ENCODE results near the gene FAM219A.
"Not testable (repeated sequence)": the region's sequence is repeated elsewhere in the genome, so short reads cannot be mapped to it uniquely, and the experiment has no call there.

The FAM219A gene

DNA sequence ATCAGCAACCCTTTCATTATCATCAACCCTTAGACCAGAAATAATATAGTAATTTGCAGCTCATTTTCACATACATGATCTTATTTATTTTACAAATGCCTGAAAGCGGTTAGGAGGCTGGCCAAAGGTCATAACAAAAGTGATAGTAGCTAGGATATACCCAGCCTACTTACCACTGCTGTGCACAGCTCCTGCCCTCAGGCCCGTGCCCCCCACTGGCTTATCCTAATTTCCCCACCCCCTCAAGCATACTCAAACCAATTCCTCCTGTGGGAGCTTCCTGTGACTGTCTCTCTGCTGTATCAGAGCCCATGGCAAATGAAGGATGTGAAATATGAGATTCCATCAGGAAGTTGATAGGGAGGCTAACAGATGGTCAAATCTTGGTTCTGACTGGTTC, 14.8 kb downstream of the FAM219A start:
- DNase-seq (ENCODE audit: low spot score) = no peak

DNA sequence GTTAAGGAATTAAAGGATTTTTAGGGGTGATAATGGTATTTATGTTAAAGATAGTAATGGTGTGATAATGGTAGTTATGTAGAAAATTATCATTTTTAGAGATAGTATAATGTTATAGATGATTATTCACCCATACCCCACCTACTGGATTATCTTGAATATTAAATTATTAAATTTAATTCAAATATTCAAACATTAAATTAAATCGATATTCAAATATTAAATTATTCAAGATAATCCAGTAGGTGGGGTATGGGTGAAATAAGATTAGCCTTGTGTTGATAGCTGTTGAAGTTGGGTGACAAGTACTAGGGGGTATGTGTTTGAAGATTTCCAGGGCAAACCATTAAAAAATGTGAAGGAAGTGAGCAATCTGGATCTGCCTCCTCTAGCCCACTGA, 15.6 kb downstream of the FAM219A start:
- no peak for DNase-seq (ENCODE audit: low spot score)

DNA sequence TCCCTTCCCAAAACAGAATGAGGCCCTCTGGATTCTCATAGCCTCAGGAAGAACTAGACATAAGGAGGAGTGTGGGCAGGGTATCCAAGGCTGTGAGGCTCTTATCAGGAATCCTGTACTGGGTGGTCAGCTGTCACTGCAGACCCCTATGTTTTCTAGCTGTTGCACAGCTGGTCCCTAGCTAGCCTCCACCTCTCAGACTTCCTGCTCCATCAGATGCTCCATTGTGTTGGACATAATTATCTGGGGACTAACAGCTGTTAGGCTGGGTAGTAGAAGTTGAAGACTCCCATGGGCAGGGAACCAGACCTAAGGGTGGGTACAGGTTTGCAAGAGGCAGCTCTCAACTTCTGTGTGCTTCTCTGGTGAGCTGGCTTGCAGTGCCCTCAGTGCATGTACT, 18.4 kb downstream of the FAM219A start:
- no peak for DNase-seq (ENCODE audit: low spot score)

DNA sequence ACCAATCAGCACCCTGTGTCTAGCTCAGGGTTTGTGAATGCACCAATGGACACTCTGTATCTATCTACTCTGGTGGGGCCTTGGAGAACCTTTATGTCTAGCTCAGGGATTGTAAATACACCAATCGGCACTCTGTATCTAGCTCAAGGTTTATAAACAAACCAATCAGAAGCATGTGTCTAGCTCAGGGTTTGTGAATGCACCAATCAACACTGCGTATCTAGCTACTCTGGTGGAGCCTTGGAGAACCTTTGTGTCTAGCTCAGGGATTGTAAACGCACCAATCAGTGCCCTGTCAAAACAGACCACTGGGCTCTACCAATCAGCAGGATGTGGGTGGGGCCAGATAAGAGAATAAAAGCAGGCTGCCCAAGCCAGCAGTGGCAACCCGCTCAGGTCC, 19.9 kb downstream of the FAM219A start:
- DNase-seq (ENCODE audit: low spot score) = not testable (repeated sequence)

DNA sequence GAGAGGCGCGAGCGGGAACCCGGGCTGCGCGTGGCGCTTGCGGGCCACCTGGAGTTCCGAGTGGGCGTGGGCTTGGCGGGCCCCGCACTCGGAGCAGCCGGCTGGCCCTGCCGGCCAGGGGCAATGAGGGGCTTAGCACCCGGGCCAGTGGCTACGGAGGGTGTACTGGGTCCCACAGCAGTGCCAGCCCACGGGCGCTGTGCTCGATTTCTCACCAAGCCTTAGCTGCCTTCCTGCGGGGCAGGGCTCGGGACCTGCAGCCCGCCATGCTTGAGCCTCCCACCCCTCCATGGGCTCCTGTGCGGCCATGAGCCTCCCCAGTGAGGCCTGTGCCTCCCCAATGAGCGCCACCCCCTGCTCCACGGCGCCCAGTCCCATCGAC, 20.5 kb downstream of the FAM219A start:
- not testable (repeated sequence) for DNase-seq (ENCODE audit: low spot score)

DNA sequence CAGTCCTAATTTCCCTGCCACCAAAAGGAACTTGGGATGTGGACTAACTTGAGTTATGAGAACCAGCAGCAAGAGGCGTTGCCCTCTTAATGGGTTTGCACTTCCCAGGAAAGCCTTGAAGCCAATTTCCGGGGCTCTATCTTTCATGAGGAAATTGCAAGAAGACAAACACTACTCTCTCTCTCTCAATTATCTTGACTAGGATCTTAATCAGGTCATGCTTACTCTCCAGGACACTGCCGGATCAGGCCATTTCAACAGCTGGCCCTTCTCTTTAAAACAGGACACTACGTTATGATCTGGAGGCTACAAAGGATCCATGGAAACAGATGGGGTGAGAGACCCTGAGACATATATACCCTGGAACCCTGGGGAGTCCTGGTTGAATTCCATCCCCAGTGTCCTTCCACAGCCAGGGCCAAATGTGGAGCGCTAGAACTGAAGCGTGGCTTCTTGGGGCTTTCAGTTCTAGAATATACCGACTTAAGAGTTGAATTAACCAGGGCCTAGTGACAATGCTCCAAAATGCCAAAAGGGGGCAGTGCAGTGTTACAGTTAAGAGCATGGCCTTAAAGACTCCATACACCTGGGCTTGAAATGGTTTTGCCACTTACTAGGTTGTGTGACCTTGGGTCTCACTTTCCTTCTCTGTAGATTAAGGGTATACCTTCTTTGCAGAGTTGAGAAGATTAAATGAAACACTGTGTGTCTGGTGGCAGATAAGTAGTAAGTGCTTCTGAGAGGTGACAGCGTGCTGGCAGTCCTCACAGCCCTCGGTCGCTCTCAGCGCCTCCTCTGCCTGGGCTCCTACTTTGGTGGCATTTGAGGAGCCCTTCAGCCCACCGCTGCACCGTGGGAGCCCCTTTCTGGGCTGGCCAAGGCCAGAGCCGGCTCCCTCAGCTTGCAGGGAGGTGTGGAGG, 21.1 kb downstream of the FAM219A start:
- peak; percentile 43 for DNase-seq (ENCODE audit: low spot score)

DNA sequence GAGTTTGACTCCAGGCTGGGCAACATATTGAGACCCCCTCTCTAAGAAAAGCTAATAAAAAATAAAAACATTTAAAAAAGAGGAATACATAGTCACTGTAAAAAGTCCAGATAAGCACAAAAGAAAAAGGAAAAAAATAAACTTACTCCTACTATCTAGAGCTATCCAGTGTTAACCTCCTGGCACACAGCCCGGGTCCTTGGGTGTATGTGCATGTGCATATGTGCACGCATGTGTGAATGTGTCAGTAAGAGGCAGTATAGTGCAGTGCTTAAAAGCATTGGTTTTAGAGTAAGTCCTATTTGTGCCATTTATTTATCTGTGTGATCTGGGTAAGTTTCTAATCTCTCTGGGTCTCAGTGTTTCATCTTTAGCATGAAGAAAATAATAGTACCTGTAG, 26.7 kb downstream of the FAM219A start:
- DNase-seq (ENCODE audit: low spot score) = no peak

DNA sequence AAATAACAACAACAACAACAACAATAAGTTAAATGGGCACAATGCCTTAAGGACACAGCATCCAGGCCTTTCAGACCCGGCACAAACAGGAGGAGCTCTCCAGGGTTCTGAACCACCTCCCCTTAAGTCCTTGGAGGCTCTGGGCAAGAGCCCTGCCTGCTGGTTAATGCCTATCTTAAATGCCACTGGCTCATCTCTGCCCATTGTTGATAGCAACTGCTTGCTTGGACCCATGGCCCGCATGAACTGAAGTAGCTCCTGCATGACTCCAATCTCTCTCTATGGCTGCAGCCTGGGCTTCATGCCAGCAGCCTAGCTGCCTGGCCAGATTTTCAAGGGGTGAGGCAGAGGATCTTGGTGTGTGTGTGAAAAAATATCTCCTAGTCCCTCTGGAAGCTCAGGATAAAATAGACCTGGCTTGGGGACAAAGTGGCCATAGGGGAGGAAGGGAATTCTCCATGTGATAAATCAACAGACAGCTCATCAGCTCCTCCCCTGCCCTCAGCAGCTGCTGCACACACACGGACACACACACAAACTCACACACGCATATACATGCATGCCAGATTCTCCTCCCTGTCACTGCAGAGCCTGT, 27.4 kb downstream of the FAM219A start:
- peak; percentile 19 for DNase-seq (ENCODE audit: low spot score)

DNA sequence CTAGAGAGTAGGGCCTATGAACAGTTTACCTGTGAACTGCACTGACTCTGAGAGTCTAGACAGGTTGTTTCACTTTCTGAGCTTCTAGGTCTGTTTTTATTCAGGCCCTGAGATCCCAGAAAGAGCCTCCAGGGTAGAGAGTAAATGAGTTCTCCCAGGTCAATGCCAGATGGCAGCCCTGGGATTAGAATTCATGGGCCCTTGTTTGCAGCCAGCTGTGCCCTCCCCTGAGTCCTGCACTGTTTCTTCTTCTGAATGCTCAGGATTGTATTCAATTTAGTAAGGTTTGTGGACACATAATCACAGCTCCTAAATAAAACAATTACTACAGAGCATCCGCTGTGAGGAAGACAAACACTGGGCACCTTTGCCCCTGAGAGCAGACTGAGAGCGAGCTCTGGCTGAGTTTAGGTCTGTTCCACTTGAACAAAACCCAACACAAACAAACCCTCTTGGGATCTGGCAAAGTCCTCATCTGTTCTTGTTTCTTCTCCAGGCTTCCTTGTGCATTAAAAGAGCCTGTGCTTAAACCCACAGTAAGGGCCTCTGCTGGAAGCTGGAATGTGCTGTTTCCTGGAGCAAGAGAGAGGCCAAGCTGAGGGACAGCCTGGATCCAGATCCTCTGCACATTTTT, 29.9 kb downstream of the FAM219A start:
- no peak for DNase-seq (ENCODE audit: low spot score)

DNA sequence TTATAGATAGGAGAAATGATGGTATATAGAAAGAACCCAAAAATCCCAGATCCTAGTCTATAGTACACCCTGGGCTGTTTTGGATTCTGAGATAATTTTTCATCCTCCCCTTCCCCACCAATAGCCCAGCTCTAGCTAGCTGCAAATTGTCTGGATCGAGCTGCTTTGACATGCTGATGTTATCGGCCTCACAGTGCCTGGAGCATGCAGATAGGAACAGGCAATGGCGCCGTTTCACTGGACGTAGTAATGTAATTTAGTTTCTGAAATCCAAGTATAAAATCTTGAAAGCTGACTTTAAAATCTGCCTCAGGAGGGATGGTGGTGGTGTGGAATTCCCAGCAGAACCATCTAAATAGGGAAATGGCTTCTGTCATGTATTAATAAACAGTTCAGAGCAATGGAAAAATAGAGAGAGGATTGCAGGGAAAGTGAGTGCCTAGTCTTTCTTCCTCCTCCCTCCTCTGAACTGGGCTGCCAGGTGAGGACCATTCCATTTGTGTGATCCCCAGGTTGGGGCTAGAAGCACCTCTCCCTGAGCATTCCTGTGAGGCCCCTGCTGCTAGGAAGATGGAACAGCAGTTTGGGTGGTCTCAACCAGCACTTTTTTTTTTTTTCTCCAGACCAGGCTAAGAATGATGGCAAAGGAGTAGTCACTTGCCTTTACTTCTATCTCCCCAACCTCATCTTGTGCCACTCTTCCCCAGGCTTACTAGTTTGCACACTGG, 31.9 kb downstream of the FAM219A start:
- no peak for DNase-seq (ENCODE audit: low spot score)

DNA sequence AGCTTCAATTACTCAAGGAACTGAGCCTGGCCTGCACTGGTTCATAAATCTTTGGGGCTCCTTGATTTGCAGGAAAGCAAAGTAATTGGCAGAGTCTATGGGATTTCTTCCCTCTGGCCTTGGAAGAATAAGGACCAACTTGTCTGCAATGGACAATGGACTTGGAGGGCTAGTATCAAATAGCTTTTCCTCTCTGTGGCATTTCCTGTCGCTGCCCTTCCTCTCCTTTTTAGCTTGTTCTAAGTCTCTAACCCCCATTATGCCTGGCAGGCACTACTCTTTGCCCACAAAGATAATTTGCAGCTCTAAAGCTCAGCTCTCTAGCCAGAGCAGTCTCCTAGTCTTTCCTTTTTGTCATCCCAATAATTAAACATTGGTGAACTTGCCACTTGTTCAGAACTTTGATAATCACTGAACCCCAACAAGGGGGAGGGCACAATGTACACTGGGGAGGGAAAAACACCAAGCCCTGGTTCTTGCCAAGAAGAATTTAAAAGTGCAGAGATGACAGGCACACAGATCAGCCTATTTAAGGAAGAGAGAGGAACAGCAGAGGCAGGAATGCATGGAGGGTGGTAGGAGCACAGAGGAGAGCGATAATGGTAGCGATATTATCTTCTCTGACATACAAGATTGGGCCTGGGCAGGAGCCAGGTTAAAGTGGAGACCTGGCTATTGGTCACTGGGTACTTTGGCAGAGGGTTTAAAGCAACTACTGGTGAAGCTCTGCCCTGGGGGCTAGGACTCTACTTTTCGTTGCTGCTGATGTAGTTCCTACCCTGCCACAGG, 38.5 kb downstream of the FAM219A start:
- no peak for DNase-seq (ENCODE audit: low spot score)

DNA sequence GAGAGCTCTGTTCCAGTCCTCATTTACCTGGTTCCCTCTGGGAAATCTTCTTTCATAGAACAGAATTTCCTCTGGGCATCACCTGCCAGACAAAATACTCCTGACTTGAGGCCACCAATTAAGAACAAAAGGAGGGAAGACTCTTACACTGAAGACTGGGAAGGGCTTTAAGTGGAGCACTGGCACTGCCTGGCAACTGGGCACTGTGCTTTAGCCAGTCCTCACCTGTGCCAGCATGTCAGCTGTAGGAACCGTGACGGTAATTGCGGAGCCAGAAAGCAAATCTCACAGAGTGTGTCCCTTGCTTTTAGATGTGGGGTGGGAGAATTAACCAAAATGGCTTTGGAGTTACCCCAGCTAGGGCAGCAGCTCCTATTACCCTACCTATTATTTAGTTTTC, 40.6 kb downstream of the FAM219A start:
- no peak for DNase-seq (ENCODE audit: low spot score)

DNA sequence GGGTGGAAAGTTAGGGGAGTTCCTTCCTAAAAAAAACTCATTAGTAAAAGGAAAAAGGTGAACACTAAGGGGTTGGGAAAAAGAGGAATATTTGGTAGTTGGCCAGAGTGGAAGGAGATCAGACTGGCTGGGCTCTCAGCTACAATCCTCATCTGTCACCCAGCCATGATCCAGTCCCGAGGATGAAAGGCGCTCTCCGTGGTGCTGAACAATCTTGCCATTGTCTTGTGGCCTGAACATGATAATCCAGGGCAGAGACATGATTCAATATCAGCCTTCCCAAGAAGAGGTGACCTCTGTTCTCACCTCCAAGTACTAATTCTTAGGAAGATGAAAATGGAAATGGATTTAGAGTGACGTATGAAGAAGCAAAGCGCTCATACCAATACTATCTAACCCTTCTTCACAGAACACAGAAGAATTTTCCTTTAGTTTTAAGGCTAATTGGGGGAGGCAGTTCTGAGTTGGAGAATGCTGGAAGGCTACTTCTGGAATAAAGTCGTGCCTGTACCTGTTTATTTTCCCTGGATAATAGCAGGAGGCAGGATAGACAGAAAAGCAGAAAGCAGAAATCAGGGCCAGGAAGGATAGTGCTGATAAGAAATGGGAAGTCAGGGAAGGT, 45.0 kb downstream of the FAM219A start:
- DNase-seq (ENCODE audit: low spot score) = peak; percentile 7

DNA sequence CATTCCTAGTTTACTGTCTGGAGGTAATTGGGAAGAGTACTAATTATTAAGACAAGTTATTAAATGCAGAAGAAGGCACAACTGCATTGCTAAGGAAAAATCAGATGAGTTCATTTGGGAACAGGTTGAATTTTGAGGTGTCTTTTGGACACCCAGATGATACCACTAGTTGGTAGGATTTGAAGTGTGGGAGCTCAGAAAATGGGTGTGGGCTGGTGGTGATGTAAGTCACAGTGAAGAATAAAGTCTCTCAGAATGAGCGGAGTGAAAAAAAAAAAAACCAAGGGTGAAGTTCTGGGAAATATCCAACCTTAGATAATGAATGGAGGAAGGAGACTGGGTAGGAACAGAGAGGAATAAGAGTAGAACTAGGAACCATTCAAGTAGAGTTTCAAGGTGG, 46.0 kb downstream of the FAM219A start:
- DNase-seq (ENCODE audit: low spot score) = no peak

DNA sequence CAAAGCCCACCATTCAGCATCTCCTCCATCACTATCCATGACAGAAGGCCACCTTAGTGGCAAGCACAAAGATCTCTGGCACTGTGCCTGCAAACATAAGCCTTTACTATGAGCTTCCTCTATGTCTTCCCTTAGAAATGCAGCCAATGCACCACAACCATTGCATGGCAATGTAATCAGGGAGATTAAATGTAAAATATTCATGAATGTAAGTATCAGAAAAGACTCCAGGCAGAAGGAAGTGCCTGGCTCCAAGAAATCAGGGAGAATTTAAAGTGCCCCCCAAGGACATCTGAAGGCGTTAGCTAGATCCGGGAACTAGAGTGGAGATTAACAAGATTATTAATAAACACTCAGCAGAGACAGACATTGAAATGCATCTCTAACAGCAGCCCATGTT, 49.2 kb downstream of the FAM219A start:
- DNase-seq (ENCODE audit: low spot score) = no peak

DNA sequence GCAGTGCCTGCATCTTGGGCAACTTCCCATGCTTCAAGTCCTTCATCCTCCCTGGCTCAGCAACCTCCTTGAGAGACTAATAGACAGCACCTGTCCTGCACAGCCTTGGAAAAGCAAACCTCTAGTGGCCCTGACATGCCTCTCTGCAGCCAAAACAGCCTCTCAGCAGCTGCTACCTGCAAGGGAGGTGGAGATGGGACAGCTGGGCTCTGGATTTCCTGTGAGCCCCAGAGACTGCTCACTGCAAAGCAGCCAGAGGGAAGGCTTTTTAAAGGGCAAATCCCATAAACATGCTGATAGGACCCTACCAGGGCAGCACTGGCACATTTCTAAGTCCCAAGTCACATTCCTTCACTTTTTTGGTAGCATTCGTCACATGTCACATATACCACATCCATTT, 50.2 kb downstream of the FAM219A start:
- no peak for DNase-seq (ENCODE audit: low spot score)

DNA sequence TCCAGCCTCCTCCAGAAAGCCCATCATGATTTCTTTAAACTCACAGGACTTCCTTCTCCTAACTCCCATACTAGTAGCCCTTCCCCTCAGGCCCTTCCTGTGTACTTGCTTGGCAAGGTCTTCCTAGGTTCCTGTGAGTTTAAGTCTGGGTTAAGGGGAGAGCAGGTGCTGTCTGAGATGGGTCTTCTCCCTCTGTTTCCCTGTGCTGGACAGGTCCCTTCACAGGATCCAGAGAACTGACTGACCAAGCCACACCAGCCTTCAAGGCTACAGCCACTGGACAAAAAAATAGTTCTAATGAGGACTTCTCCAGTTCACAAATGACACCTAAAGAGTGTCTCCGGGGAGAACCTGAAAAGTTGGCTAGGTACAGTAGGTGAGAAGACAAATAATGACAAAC, 52.2 kb downstream of the FAM219A start:
- DNase-seq (ENCODE audit: low spot score) = no peak

DNA sequence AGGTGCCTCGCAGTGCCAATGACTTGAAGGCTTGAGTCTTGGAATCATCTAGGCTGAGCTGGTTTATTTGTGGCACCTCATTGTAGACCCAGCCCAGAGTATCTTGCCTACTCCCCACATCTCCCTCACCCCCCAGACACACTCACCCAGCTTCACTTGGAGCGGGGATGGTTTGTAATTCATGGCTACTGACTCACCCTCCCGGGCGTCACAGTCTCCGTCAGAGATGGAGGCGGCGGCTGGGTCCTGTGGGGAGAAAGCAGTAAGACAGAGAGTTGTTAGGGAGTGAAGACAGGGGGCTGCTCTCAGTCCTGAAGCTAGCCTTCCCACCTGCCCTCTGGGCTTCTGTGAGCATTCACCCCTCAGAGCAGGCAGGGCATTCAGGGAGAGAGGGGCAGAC, 52.7 kb downstream of the FAM219A start:
- no peak for DNase-seq (ENCODE audit: low spot score)

DNA sequence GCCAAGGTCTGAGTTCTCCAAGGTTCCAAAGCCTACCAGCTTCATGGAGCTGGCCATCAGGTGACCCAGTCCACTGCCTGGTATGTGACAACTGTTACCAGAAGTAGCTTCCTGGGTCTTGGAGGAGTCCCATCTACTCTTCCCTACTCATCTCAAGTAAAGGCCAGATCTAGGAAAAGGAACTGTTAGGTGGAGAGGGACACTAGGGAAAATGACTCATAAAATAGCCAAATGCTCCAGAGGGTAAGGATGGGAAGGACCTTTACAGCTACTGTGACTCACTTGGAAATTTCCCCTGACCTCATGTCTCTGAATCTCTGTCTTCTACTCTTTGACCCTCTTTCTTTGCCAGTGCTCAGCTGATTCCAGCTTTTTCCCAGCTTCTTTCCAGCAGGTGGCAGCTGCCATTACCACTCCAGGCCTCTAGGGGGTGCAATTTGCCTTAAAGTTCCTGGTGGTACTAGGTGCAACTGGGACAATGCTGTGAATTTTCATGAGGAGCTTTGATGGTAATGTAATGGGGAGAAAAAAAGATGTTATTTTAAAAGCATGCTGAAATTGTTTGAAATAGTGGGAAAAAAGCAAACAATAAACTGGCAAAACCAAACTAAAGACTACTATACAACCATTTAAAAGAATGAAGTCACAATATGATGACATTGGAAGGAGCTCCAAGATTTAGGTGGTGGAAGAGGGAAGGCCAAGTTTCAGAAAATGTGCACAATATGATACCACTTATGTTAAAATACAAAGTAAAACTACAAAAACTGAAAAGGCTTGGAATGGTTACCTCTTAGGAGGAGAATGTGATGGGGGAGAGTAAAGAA, 54.6 kb downstream of the FAM219A start:
- DNase-seq (ENCODE audit: low spot score) = peak; percentile 63

Measured in LoVo (cell line).